HUES6 (cell line): ENCODE data around the gene MTURN.

Experiments
- H3K27ac ChIP-seq: 2 replicates; pipeline ENCODE4 v1.7.0; 2013; ENCODE audit warnings: low read depth, mild to moderate bottlenecking, low read length, inconsistent platforms
- H3K27me3 ChIP-seq: 2 replicates; pipeline ENCODE4 v1.6.1; 2013; ENCODE audit warnings: low read length; ENCODE audit not compliant: control insufficient read depth, insufficient read depth
- H3K36me3 ChIP-seq: 2 replicates; pipeline ENCODE4 v1.6.1; 2013; ENCODE audit warnings: low read length; ENCODE audit not compliant: control insufficient read depth, insufficient read depth
- H3K4me1 ChIP-seq: 2 replicates; pipeline ENCODE4 v1.6.1; 2013; ENCODE audit warnings: low read length; ENCODE audit not compliant: control insufficient read depth, insufficient read depth
- H3K4me3 ChIP-seq: 2 replicates; pipeline ENCODE4 v1.5.1; 2013; ENCODE audit warnings: low read depth, low read length
- H3K9ac ChIP-seq: one replicate; pipeline ENCODE4 v1.6.1; 2013; ENCODE audit warnings: mild to moderate bottlenecking, low read length
- H3K9me3 ChIP-seq: 2 replicates; pipeline ENCODE4 v1.6.1; 2013; ENCODE audit warnings: low read depth, low read length; ENCODE audit not compliant: control insufficient read depth, insufficient read depth

MTURN gene

DNA sequence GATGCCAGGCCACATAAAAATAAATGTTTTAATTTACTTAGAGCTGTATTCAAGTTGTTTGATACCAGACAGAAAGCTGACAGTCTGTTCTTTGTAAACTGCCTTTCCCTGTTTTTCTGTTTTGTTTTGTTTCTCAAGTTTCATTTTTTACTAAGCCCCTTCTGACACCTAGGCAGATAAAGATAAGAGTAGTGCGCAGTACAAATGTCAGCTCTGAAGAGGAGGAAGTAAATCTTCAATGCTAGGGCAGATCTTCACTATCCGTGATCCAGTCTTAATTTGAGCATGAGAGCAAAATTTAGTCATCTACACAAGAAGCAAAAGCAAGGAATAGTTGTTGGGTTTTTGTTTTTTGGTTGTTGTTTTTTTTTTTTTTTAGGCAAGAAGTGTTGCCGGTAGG, 27.3 kb downstream of the MTURN start:
- Histone ChIP-seq H3K27me3 (no peaks in the 10 kb centered on the region; the same call in 1 of the 2 replicates), H3K9ac (no peak overlapping the region), H3K4me1 (peaks cover 54% of the 10 kb centered on the region), H3K36me3 (no peaks in the 10 kb centered on the region), H3K9me3 (no peaks in the 10 kb centered on the region), H3K27ac (no peak overlapping the region), H3K4me3 (no peak overlapping the region)

GRCh38 chr7:30162622-30163124, 27.9 kb downstream of the MTURN start:
- Histone ChIP-seq H3K4me3 (peak overlapping the region; percentile 5; the same call in 1 of the 2 replicates), H3K27ac (no peak overlapping the region)

DNA sequence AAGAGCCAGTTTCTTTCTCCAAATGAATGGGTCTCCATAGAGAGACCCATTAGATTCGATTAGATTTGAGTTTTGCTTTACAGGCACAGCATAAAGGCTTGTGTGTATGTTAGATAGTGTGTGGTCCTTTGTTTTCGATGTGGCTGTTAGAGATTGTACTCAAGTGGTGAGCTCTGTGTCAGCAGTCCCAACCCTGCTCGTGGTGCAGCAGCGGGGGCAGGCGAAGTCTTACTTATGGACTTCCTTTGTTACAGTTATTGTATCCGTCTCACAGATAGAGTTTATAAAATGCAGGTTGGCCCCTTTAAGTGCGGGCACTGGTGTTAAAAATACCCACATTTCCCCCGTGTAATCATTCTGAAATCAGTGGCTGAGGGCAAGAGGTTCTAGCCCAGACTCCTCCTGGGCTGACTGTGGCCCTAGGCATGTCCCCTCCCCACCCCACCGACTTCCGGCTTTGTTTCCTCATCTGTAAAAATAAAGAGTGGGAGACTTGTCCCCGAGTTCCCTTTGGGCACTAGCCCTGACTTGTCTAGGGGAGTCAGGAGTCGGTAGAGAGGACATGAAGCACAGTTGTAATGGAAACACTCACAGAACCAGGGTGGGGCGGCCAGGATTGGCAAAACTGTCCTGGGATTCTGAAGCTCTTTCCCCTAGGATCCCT, 28.6 kb downstream of the MTURN start:
- no peak overlapping the region for H3K27ac ChIP-seq
- H3K9ac ChIP-seq, result peak overlapping the region; percentile 15
- no peaks in the 10 kb centered on the region for H3K9me3 ChIP-seq
- peaks cover 8% of the 10 kb centered on the region for H3K27me3 ChIP-seq
- H3K4me1 ChIP-seq, result peaks cover 57% of the 10 kb centered on the region
- H3K4me3 ChIP-seq, result no peak overlapping the region
- no peaks in the 10 kb centered on the region for H3K36me3 ChIP-seq

More at GRCh38 chr7:30162622-30163124, 27.9 kb downstream of the MTURN start:
- Histone ChIP-seq H3K9ac (no peak overlapping the region), H3K9me3 (no peaks in the 10 kb centered on the region), H3K36me3 (no peaks in the 10 kb centered on the region), H3K27me3 (peaks cover 1% of the 10 kb centered on the region), H3K4me1 (peaks cover 50% of the 10 kb centered on the region)

- Histone ChIP-seq H3K4me1 (peaks cover 65% of the 10 kb centered on the region), H3K27me3 (peaks cover 10% of the 10 kb centered on the region), H3K36me3 (no peaks in the 10 kb centered on the region), H3K9ac (no peak overlapping the region), H3K27ac (no peak overlapping the region), H3K9me3 (no peaks in the 10 kb centered on the region), H3K4me3 (no peak overlapping the region)
These were observed 29.8 kb downstream of the MTURN start for GRCh38 chr7:30164567-30164966.

GRCh38 chr7:30165590-30165989, 30.8 kb downstream of the MTURN start:
- Histone ChIP-seq H3K36me3 (no peaks in the 10 kb centered on the region), H3K4me1 (peaks cover 58% of the 10 kb centered on the region), H3K9me3 (no peaks in the 10 kb centered on the region), H3K9ac (no peak overlapping the region), H3K27me3 (peaks cover 10% of the 10 kb centered on the region), H3K27ac (no peak overlapping the region), H3K4me3 (no peak overlapping the region)

GRCh38 chr7:30166155-30166840, 31.5 kb downstream of the MTURN start:
- H3K27me3 ChIP-seq, result peaks cover 17% of the 10 kb centered on the region
- H3K9ac ChIP-seq, result no peak overlapping the region
- no peaks in the 10 kb centered on the region for H3K9me3 ChIP-seq
- H3K4me1 ChIP-seq, result peaks cover 54% of the 10 kb centered on the region
- no peaks in the 10 kb centered on the region for H3K36me3 ChIP-seq
- no peak overlapping the region for H3K4me3 ChIP-seq
- no peak overlapping the region for H3K27ac ChIP-seq

- peaks cover 17% of the 10 kb centered on the region for H3K27me3 ChIP-seq
- H3K4me1 ChIP-seq, result peaks cover 51% of the 10 kb centered on the region
- H3K9me3 ChIP-seq, result no peaks in the 10 kb centered on the region
- no peak overlapping the region for H3K27ac ChIP-seq
- no peak overlapping the region for H3K4me3 ChIP-seq
- H3K36me3 ChIP-seq, result no peaks in the 10 kb centered on the region
- no peak overlapping the region for H3K9ac ChIP-seq
These were observed 32.1 kb downstream of the MTURN start for GRCh38 chr7:30166841-30167235.

DNA sequence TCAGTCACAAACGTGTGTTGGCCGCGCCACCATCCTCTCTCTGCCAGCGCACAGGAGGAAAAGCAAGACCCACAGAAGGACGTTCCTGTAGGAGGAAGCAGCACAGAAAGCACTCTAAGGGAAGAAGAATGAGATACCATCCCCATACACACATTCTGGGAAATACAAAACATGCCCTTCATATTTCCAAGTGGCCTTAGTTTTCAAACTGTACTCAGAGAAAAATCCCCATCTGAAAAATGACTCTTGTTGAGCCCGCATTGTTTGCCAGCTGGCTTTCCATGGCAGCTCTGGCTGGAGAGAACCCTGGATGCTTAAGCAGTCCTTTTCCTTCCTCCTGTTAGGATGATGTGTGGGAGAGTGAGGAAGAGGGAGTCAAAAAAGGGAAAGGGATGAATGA, 33.1 kb downstream of the MTURN start:
- Histone ChIP-seq H3K4me3 (no peak overlapping the region), H3K9ac (no peak overlapping the region), H3K9me3 (no peaks in the 10 kb centered on the region), H3K36me3 (no peaks in the 10 kb centered on the region), H3K4me1 (peaks cover 49% of the 10 kb centered on the region), H3K27ac (no peak overlapping the region), H3K27me3 (peaks cover 17% of the 10 kb centered on the region)

- no peaks in the 10 kb centered on the region for H3K9me3 ChIP-seq
- no peaks in the 10 kb centered on the region for H3K36me3 ChIP-seq
- H3K4me3 ChIP-seq, result peak overlapping the region; percentile 39
- H3K27ac ChIP-seq, result peak overlapping the region; percentile 27; the same call in 1 of the 2 replicates
- peaks cover 17% of the 10 kb centered on the region for H3K27me3 ChIP-seq
- peak overlapping the region; percentile 57 for H3K9ac ChIP-seq
- H3K4me1 ChIP-seq, result peaks cover 46% of the 10 kb centered on the region
These were observed 34.2 kb downstream of the MTURN start for GRCh38 chr7:30168835-30169573.

DNA sequence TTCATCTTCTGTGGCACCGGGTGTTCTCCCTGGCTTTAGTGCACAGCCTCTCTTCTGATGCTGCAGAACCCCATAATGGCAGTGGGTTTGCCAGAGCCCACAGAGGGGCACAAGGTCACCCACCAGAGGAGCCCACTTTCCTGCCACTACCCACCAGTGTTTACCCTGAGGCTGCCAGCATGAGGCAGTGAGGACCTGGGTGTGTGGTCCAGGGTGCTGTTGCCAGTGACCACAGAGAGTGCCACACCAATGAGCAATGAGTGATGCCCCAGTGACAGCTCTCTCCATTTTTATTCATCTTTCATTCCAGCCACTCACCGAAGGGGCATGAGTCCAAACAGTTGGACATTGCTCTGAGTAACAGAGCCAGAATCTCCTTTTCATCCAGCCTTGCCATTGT, 34.8 kb downstream of the MTURN start:
- H3K4me1 ChIP-seq, result peaks cover 46% of the 10 kb centered on the region
- H3K9me3 ChIP-seq, result no peaks in the 10 kb centered on the region
- H3K4me3 ChIP-seq, result peak overlapping the region; percentile 39; the same call in 1 of the 2 replicates
- no peaks in the 10 kb centered on the region for H3K36me3 ChIP-seq
- no peak overlapping the region; the same call in 1 of the 2 replicates for H3K27ac ChIP-seq
- peaks cover 17% of the 10 kb centered on the region for H3K27me3 ChIP-seq
- H3K9ac ChIP-seq, result peak overlapping the region; percentile 57
